DMS79 (cell line): ENCODE data around the gene LARP4B.

Experiments used
- DNase-seq: peaks from one replicate; lab custom pipeline; 2025; lab: John Stamatoyannopoulos, UW

Gene LARP4B

DNA sequence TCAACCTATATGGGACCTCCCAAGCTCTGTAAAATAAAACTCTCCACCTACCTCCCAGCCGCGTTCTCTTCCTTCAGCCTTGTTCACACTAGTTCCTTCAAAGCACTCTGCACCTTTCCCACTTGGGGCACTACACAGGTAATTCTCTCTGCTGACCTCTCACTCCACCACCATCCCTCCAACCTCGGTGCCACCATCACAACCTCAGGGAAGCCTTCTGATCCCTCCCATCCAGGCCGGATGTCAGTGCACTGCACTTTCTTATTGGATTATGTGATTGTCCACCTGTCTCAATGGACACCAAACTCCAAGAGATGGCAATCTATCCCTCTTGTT, 7.0 kb downstream of the LARP4B start:
- DNase-seq = no peak

DNA sequence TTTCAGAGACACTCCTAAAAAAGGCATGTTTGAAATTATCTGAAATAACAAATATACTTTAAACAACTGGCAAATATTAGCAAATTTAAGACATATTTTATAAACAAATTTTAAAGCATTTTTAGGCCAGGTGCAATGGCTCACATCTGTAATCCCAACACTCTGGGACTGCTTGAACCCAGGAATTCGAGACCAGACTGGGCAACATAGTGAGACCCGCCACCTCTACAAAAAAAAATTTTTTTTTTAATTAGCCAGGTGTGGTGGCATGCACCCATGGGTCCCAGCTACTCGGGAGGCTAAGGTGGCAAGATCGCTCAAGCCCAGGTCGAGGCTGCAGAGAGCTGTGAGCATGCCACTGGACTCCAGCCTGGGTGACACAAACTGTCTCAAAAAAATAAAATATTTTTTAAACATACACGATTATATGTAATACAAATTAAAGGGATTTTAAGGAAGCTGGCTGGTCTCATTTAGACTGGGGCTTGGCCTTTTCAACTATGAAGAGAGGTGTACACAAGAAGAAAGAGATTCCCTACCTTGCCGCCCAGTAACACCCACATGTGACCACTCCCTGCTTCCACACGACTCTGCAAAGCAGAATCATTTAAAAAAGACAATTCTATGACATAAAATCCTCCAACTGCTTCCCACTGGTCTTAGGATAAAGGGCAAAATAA, 7.5 kb downstream of the LARP4B start:
- DNase-seq = no peak

DNA sequence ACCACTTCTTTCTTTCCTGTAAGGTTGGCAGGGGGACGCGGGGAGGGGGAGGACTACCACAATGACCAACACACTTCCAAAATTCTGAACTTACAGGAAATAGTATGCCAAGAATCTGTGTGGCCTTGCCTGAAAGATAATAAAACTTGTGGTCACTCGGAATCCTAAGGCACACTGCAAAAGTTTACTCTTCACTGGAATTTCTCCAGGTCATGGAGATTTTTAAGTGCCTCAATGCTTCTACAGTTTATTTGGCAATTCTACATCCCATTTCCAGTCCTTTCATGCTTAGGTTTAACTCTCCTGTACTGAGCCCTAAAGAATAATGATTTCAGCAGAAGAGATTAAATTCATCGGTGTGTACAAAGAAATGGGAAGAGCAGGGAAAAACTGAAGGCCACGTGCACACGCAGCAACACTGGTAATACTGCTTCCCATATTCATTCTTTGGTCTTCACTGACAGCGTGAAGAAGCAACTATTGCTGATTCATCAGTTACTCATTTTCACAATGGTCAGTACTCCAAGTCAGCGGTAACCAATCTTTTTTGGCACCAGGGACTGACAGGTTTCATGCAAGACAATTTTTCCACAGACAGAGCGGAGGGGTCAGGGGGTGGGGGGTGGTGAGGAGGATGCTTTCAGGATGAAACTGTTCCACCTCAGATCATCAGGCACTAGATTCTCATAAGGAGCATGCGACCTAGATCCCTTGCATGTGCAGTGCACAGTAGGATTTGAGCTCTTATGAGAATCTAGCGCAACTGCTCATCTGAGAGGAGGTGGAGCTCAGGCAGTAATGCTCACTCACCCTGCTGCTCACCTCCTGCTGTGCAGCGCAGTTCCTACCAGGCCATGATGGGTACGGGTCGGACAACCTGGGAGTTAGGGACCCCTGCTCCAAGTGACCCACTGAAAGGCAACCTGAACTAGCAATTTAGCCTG, 9.8 kb downstream of the LARP4B start:
- no peak for DNase-seq

DNA sequence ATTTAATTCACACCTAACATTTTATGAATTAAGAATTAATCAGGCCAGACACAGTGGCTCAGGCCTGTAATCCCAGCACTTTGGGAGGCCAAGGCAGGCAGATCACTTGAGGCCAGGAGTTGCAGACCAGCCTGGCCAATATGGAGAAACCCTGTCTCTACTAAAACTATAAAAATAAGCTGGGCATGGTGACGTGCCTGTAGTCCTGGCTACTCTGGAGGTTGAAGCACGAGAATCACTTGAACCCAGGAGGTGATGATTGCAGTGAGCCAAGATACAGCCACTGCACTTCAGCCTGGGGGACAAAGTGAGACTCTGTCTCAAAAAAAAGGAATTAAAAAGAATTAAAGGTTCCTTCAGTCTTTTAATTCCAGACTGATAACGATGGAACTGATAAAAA, 11.1 kb downstream of the LARP4B start:
- DNase-seq = no peak

DNA sequence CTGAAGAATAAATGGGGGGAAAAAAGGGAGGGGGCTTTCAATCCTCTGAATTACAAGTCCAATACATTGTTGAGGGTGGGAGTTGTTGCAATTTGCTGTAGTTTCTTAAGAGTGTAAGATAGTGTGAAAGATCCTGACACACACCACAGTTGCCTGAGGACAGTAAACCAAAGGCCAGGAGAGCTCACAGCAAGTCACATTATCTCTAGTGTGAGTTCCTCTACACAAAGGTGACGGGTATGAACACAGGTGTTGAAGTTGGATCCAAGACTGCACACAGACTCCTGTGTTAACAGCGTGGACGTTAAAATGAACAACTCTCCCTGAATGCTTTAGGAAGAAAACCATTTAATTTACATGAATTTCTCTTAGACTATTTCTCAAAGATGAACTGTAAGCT, 12.0 kb downstream of the LARP4B start:
- no peak for DNase-seq

DNA sequence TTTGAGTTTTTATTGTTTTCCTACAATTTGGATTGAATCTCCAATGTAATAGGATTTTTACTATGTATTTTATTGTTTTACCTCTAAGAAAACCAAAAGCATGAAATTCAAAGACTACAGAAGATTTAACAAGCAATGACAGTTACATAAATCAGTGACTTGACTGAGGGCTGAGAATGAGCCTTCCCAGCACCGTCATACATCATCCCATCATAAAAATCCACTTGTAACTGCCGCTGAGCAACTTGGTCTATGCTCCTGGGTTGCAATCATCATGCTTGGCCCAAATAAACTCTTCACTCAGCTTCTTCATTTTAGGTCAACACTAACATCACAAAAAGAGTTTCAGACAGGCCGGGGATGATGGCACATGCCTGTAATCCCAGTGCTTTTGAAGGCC, 13.5 kb downstream of the LARP4B start:
- no peak for DNase-seq

DNA sequence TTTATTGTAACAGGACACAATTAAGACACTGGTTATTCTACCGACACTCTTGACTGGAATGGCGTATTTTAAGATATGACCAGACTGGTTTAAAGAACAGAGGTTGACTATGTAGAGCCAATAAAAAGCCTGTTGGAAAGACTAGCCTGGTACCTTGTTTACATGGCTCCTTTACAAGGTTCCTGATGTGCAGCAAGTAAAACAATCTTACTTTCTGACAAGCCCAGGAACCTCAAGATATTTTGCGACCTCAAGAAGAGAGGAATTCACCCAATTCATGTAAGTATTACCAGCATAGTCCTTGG, 14.1 kb downstream of the LARP4B start:
- DNase-seq = no peak

DNA sequence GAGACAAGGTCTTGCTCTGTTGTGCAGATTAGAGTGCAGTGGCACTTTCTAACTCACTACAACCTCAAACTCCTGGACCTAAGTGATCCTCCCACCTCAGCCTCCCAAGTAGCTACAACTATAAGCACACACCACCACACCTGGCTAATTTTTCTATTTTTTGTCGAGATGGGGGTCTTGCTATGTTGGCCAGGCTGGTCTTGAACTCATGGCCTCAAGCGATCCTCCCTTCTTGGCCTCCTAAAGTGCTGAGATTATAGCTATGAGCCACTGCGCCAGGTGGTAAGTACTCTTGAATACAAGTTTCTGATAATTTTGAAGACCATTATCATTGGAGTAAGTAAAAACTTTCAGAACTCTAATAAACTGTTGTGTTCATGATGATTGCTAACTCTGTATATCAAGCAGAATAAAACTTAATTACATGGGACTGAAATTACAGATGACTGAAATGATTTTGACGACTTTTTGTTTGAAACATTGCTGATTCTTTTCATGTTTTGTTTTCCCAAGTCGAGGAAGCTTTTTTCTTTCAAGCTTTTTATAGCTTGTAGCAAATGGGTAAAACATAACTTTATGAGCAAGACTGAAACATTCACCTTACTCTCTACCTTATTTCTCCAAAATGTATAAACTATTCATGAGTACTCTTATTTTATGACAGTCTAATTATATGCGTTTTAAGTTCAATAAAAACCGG, 14.6 kb downstream of the LARP4B start:
- no peak for DNase-seq

DNA sequence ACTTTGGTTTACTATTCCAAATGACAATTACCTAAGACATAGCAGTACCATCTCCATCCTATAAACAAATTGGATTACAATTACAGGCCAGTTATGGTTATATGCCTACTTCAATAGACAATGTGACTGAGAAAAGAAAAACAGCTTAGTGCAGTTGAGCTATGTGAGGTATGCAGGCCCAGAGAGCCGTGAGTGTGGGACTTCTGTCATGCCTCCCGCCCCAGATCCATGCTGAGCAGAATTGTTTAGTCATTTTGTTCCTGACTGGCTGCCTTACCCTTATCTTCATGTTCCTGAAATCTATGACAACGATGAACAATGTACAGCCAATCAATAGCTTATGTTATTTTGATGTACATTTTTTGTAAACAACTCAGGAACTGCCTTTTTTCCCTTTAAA, 21.7 kb downstream of the LARP4B start:
- no peak for DNase-seq

DNA sequence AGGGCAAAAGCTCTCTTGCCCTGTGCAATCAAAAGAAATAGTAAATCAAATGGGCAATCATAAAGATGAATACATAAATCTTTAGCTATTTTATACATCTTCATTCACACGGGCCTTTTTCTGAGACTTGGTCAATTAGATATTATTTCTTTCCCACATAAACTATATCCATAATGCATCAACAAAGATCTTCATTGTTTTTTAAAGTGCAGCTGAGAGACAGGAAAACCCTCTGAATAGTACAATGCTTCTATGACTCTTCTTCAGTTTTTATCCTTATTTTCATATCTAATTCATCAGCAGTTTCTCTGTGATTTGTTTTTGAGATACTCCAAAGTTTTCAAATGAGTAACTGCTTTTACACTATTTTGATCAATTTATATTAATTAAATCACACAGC, 25.5 kb downstream of the LARP4B start:
- no peak for DNase-seq

DNA sequence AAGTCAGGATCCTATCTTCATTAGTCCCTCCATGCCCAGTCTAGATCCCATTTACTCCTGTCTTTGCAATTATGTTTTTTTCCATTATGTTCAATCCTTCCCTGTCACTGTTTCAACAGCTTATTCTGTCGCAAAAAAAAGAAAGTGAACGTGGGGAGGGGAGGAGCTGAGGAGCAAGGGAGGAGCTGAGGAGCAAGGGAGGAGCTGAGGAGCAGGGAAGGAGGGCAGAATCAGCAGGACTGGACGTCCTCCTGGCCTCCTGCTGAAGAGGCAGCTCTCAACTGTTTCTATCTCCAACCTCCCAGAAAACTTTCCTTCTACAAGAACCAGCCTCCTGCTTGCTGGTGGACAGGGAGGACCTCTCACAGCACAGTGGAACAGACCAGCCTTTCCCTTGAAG, 26.0 kb downstream of the LARP4B start:
- no peak for DNase-seq

DNA sequence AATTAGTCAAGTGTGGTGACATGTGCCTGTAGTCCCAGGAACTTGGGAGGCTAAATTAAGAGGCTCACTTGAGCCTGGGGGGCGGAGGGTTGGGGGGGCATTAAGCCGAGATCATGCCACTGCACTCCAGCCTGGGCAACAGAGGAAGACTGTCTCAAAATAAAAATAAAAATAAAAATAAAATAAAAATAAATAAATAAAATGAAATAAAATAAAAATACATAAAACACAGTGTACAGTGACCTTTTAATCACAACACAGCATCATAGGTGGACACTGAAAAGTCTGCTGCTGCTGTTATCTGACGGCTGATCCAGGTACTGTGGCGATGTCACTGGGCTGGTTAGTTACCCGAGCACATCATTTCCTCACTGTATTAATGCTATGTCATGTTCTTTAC, 27.1 kb downstream of the LARP4B start:
- DNase-seq = no peak

DNA sequence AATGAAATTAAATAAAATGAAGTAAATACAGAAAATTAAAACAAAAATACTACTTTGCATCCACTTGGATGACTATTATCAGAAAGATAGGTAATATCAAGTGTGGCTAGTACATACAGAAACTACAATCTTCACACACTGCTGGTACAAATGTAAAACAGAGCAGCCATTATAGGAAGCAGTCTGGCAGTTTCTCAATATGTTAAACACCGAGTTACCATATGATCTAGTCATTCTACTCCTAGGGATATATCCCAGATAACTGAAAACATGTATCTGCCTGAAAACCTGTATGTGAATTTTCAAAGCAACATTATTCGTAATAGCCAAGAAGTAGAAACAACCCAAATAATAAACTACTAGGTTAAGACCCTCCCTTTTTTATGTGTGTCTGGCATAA, 33.4 kb downstream of the LARP4B start:
- DNase-seq = no peak

DNA sequence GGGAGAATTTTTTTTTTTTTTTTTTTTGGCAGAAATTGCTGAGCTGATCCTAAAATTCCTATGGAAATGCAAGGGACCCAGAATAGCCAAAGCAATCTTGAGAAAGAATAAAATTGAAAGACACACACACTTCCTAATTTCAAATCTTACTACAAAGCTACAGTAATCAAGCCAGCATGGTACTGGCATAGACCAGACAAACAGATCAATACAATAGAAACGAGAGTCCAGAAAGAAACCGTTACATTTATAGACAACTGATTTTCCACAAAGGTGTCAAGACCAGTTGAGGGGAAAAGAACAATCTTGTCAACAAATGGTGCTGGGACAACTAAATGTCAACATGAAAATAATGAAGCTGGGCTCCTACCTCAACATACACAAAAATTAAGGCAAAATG, 34.5 kb downstream of the LARP4B start:
- DNase-seq = no peak

DNA sequence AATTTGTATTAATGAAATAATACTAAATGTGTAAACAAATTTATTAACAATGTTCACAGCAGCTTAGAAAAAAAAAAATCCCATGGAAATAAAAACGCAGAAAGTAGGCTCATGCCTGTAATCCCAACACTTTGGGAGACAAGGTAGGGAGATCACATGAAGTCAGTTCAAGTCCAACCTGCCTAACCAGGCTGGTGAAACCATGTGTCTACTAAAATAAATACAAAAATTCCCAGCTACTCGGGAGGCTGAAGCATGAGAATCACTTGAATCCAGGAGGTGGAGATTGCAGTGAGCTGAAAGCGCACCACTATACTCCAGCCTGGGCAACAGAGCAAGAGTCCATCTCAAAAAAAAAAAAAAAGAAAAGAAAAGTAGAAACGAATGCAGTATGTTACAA, 36.2 kb downstream of the LARP4B start:
- DNase-seq = no peak

DNA sequence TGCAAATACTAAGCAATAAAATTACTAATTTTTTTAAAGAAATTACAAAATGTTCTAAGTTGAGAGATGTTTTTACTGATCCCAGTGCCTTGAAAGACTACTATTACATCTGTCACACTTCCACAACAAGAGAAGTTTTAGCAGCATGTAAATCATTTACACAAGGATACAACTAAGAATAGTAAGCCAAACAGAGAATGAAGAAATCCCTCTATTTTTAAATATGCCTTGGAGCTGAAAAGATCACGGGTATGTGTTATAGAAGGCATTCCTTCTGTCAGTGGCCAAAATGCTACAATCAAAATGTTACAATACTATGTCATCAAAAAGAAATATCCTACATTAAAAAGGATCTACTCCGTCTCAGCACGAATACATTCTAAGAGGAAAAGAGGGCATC, 52.6 kb downstream of the LARP4B start:
- no peak for DNase-seq

DNA sequence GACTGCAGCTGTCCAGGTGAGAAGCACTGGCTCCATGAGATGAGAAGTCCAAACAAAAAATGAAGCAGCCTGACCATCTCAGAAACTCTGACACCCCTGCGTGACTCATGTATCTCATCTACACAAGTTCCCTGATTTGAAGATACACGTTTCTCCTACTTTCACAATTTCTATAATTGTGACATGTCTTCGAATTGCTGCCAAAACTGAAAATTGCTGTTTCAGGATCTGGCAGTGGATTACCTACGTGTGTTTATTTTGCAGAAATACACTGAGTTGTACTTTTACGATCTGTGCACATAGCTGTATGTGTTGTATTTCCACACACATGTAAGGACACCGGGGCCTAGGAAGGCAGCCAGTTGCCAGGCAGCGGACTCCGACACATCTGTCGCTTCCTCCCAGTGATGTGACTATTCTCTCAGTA, 53.2 kb downstream of the LARP4B start:
- no peak for DNase-seq

DNA sequence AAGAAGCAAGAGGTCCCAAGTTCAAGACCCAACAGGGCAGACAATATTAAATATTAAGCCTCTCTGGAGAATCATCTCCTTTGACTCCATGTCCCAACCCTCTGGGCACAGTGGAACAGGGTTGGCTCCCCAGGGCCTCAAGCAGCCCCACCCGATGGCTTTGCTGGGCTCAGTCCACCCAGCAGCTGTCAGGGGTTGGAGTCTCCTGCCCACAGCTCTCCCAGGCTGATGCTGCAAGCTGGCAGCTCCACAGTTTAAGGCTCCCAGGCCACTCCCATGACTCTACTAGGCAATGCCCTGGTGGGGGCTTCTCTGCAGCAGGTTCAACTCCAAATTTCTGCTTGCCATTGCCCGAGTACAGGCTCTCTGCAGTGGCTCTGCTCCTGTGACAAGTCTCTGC, 55.1 kb downstream of the LARP4B start:
- no peak for DNase-seq

DNA sequence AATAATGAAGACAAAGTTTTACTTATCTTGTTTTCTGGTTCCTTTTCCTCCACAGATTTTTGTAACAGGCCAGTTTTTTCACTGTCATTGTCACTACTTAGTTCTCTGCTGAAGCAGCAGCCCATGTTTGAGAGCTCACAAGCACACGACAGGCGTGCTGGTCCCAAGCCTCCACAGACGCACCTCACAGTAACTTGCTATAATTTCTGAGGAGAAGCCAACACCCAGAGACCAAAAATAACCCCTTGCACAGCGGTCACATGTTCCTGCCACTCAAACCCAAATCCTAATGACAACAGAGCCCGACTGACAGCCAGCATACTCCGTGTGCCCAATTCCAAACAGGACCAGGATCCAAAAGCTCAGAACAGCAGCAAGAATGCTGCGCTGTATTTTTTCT, 58.5 kb downstream of the LARP4B start:
- DNase-seq = no peak

DNA sequence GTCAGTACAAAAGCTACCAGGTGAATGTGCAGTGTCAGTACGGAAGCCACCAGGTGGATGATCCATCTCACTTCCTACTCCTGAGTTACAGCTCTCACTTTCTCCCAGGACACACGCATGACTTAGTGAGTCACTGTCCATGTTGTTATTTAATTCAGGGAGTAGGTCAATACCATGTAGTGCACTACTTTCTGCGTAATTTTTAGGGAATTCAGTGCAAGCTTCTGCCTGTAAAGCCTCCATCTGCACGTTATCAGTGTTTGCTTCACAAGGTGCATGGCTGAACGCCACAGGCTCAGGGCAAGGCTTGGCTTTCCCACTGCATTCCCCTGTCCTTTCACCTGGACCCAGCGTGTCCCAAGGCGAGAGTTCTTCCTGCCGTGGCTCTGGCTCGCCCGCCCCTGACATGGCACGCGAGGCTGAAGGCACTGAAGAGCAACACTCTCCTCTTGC, 59.5 kb downstream of the LARP4B start:
- DNase-seq = no peak

DNA sequence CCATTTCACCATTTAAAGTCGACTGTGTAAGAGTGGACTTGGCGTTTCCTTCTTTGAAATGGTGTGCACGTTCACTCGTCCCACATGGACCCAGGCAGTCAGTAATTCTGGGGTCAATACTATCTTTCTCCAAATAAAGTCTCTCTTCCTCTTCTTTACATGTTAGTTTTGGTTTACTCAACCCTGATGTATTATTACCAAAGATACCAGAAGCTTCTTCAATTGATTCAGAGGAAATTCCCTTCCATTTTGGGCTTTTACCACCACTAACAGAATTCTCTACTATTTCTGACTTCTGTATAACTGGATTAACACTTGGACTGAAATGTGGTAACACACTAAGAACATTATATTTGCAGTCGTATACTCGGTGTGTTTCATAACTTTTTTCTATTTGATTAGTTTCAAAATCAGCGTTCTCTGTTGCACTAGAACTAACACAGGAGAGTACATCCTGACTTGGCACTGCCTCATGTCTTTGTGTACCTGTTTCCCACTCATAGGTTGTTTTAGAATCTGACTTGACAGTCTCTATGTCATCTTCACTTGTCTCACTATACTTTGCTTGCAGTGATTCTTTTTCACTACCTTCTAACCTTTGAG, 60.8 kb downstream of the LARP4B start:
- DNase-seq = no peak

DNA sequence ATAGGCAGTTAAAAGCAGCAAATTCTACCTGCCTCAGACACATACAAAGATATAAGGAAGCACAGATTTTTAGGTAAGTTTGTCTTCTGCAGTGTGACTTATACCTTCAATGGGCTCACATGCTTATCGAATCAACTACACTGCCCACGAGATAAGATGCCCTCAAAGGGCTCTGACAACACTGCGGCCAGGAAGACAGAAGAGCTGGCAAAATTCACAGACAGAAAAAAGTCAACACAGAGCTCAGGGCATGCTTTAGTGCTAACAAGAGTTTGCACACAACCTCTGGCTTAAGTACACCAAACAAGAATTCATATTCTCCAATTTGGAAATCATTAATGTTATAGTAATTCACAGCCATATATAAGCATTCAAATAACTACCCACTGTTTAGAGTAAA, 62.3 kb downstream of the LARP4B start:
- no peak for DNase-seq

DNA sequence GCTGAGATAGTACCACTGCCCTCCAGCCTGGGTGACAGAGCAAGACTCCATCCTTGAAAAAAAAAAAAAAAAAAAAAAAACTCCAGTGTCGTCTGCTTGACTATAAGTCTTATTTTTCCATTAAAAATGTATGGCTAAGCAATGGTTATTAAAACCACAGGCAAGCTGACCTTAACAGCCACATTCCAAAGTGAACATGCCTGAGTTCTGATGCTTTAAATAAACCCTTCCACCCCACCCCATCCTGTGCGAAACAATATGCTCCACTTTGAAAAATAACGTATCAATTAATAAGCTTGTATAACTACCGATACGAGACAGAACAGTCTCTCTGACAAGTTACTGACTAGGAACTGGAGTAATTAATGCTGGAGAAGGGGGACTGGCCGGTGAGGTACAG, 63.7 kb downstream of the LARP4B start:
- DNase-seq = no peak
